HepG2 (cell line): ENCODE measurements around the gene PRKAR2A. TPM values are rescaled to one million over a fixed set of nuclear protein-coding genes. Genes with fewer than 3 reads are reported as not detected.

Source experiments
- ATF3 ChIP-seq: sonication (generic); formaldehyde crosslinking; IDR thresholded peaks from 2 replicates; pipeline ENCODE4 v1.4.0; 2020; ENCODE audit warnings: missing genetic modification reagents
- BATF2 ChIP-seq: sonication (generic); formaldehyde crosslinking; IDR thresholded peaks from 2 replicates; pipeline ENCODE4 v1.8.0; 2022; ENCODE audit warnings: mild to moderate bottlenecking, missing genetic modification reagents, moderate library complexity
- EZH2 ChIP-seq: conservative IDR thresholded peaks from 2 replicates; pipeline ENCODE4 v1.6.1; 2012; ENCODE audit warnings: mild to moderate bottlenecking, low read depth, low read length, moderate library complexity
- KLF12 ChIP-seq: sonication (generic); formaldehyde crosslinking; IDR thresholded peaks from 2 replicates; pipeline ENCODE4 v1.4.0; 2020; ENCODE audit warnings: missing genetic modification reagents, borderline replicate concordance
- NFKB2 ChIP-seq: sonication (generic); formaldehyde crosslinking; IDR thresholded peaks from 2 replicates; pipeline ENCODE4 v1.4.0; 2020; ENCODE audit warnings: missing genetic modification reagents, borderline replicate concordance
- NR2F2 ChIP-seq: IDR thresholded peaks from 2 replicates; pipeline ENCODE4 v1.6.1; 2012; ENCODE audit warnings: low read depth, inconsistent platforms, borderline replicate concordance
- SNAI1 ChIP-seq: sonication (generic); formaldehyde crosslinking; IDR thresholded peaks from 2 replicates; pipeline ENCODE4 v1.5.0; 2020; ENCODE audit warnings: mild to moderate bottlenecking, missing genetic modification reagents, borderline replicate concordance
- SP140L ChIP-seq: sonication (generic); formaldehyde crosslinking; IDR thresholded peaks from 2 replicates; pipeline ENCODE4 v1.4.0; 2020; ENCODE audit warnings: missing genetic modification reagents, borderline replicate concordance
- TBP ChIP-seq: sonication (generic); formaldehyde crosslinking; IDR thresholded peaks from 2 replicates; pipeline ENCODE4 v1.5.0; 2020; ENCODE audit warnings: missing genetic modification reagents
- TOE1 ChIP-seq: sonication (generic); formaldehyde crosslinking; IDR thresholded peaks from 2 replicates; pipeline ENCODE4 v1.4.0; 2020; ENCODE audit warnings: mild to moderate bottlenecking, missing genetic modification reagents
- XBP1 ChIP-seq: sonication (generic); formaldehyde crosslinking; IDR thresholded peaks from 2 replicates; pipeline ENCODE4 v1.5.0; 2020; ENCODE audit warnings: missing genetic modification reagents
- ZFP36 ChIP-seq: fragments of 150-350 bp; IDR thresholded peaks from 2 replicates; pipeline ENCODE4 v1.6.1; 2018; ENCODE audit warnings: borderline replicate concordance, low read length, low read depth; ENCODE audit not compliant: partially characterized antibody
- ZNF121 ChIP-seq: sonication (generic); formaldehyde crosslinking; IDR thresholded peaks from 2 replicates; pipeline ENCODE4 v1.5.0; 2020; ENCODE audit warnings: mild to moderate bottlenecking, missing genetic modification reagents
- ZNF136 ChIP-seq: sonication (generic); formaldehyde crosslinking; IDR thresholded peaks from 2 replicates; pipeline ENCODE4 v1.8.1; 2022; ENCODE audit warnings: low read depth, mild to moderate bottlenecking, moderate library complexity, missing genetic modification reagents
- ZNF34 ChIP-seq: sonication (generic); formaldehyde crosslinking; IDR thresholded peaks from 2 replicates; pipeline ENCODE4 v1.4.0; 2020; ENCODE audit warnings: mild to moderate bottlenecking, missing genetic modification reagents, borderline replicate concordance
- ZNF570 ChIP-seq: sonication (generic); formaldehyde crosslinking; IDR thresholded peaks from 2 replicates; pipeline ENCODE4 v1.4.0; 2020; ENCODE audit warnings: mild to moderate bottlenecking, missing genetic modification reagents, borderline replicate concordance
- ZNF580 ChIP-seq: IDR thresholded peaks from 2 replicates; pipeline ENCODE4 v1.6.1; 2016; ENCODE audit warnings: low read depth, borderline replicate concordance
- ZNF773 ChIP-seq: sonication (generic); formaldehyde crosslinking; IDR thresholded peaks from 2 replicates; pipeline ENCODE4 v1.4.0; 2020; ENCODE audit warnings: missing genetic modification reagents, borderline replicate concordance
- polyA plus RNA-seq, 8 experiments: library from polyadenylated mRNA; depleted of rRNA in 3 of 8; stranded (reverse) in 7 of 8; unstranded in 1 of 8; fragments of >200 nt; fragmentation: Illumina TruSeq in 4 of 8; extraction: Trizol in 4 of 8; gene quantifications; 2 replicates each; pipeline versions ENCODE4 v1.2.1 to v1.2.3, GENCODE V29; 2011 to 2016; ENCODE audit warnings: low read depth in 4 of 8, missing spikeins in 1 of 8, mixed read lengths in 1 of 8; ENCODE audit not compliant: insufficient read depth in 1 of 8
- total RNA-seq, 5 experiments: library from RNA; depleted of rRNA; stranded (reverse); fragments of >200 nt; fragmentation: Illumina TruSeq; extraction: Trizol; gene quantifications; 2 replicates each; pipeline ENCODE4 v1.2.3, GENCODE V29; 2016; ENCODE audit warnings: low read depth in 1 of 5
- TF ChIP-seq, protein P1 (sequence below): sonication (generic); formaldehyde crosslinking; IDR thresholded peaks from 2 replicates; pipeline ENCODE4 v1.9.0; 2022; ENCODE audit warnings: missing genetic modification reagents, mild to moderate bottlenecking, borderline replicate concordance
- TF ChIP-seq, protein P2 (sequence below): sonication (generic); formaldehyde crosslinking; IDR thresholded peaks from 2 replicates; pipeline ENCODE4 v1.5.0; 2020; ENCODE audit warnings: missing genetic modification reagents, mild to moderate bottlenecking, borderline replicate concordance
- TF ChIP-seq, protein P3 (sequence below): sonication (generic); formaldehyde crosslinking; IDR thresholded peaks from 2 replicates; pipeline ENCODE4 v1.4.0; 2020; ENCODE audit warnings: missing genetic modification reagents
- TF ChIP-seq, protein P4 (sequence below): sonication (generic); formaldehyde crosslinking; IDR thresholded peaks from 2 replicates; pipeline ENCODE4 v1.8.0; 2022; ENCODE audit warnings: mild to moderate bottlenecking, missing genetic modification reagents

The PRKAR2A gene
- total and polyA plus RNA-seq, 2 of the 13 experiments (the other 11 are each of a cell fraction or from before 2014, with no cell fraction given), result 11.8 to 29.2 TPM

- TF ChIP-seq ZNF570, result peak; percentile 84; the same call in 1 of the 2 replicates
- TF ChIP-seq, protein P1, sequence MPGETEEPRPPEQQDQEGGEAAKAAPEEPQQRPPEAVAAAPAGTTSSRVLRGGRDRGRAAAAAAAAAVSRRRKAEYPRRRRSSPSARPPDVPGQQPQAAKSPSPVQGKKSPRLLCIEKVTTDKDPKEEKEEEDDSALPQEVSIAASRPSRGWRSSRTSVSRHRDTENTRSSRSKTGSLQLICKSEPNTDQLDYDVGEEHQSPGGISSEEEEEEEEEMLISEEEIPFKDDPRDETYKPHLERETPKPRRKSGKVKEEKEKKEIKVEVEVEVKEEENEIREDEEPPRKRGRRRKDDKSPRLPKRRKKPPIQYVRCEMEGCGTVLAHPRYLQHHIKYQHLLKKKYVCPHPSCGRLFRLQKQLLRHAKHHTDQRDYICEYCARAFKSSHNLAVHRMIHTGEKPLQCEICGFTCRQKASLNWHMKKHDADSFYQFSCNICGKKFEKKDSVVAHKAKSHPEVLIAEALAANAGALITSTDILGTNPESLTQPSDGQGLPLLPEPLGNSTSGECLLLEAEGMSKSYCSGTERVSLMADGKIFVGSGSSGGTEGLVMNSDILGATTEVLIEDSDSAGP, result peak; percentile 78; the same call in 1 of the 2 replicates
- TF ChIP-seq XBP1 (CRISPR knock-in tag), result no peak
- no peak for TF ChIP-seq ZFP36
- TF ChIP-seq, protein P2, sequence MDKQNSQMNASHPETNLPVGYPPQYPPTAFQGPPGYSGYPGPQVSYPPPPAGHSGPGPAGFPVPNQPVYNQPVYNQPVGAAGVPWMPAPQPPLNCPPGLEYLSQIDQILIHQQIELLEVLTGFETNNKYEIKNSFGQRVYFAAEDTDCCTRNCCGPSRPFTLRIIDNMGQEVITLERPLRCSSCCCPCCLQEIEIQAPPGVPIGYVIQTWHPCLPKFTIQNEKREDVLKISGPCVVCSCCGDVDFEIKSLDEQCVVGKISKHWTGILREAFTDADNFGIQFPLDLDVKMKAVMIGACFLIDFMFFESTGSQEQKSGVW, result no peak
- no peak for TF ChIP-seq TOE1 (CRISPR knock-in tag)
- no peak for TF ChIP-seq NR2F2
- peak; percentile 70; the same call in 1 of the 2 replicates for TF ChIP-seq KLF12
- TF ChIP-seq SP140L (CRISPR knock-in tag), result no peak
- TF ChIP-seq ZNF773, result peak; percentile 82; the same call in 1 of the 2 replicates
- TF ChIP-seq TBP (CRISPR knock-in tag), result no peak
- TF ChIP-seq ZNF34 (CRISPR knock-in tag), result peak; percentile 97
- TF ChIP-seq ZNF136 (CRISPR knock-in tag), result no peak
- TF ChIP-seq, protein P3, sequence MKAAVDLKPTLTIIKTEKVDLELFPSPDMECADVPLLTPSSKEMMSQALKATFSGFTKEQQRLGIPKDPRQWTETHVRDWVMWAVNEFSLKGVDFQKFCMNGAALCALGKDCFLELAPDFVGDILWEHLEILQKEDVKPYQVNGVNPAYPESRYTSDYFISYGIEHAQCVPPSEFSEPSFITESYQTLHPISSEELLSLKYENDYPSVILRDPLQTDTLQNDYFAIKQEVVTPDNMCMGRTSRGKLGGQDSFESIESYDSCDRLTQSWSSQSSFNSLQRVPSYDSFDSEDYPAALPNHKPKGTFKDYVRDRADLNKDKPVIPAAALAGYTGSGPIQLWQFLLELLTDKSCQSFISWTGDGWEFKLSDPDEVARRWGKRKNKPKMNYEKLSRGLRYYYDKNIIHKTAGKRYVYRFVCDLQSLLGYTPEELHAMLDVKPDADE, result 0 out of 2 replicates have a peak, but pooled peaks have one; percentile 86
- TF ChIP-seq, protein P4, sequence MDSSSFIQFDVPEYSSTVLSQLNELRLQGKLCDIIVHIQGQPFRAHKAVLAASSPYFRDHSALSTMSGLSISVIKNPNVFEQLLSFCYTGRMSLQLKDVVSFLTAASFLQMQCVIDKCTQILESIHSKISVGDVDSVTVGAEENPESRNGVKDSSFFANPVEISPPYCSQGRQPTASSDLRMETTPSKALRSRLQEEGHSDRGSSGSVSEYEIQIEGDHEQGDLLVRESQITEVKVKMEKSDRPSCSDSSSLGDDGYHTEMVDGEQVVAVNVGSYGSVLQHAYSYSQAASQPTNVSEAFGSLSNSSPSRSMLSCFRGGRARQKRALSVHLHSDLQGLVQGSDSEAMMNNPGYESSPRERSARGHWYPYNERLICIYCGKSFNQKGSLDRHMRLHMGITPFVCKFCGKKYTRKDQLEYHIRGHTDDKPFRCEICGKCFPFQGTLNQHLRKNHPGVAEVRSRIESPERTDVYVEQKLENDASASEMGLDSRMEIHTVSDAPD (CRISPR knock-in tag), result no peak
- no peak for TF ChIP-seq ATF3
- no peak for TF ChIP-seq SNAI1 (CRISPR knock-in tag)
- 0 out of 2 replicates have a peak, but pooled peaks have one; percentile 61 for TF ChIP-seq NFKB2 (CRISPR knock-in tag)
- TF ChIP-seq ZNF580, result no peak
- TF ChIP-seq ZNF121 (CRISPR knock-in tag), result 0 out of 2 replicates have a peak, but pooled peaks have one; percentile 43
- TF ChIP-seq BATF2 (CRISPR knock-in tag), result 0 out of 2 replicates have a peak, but pooled peaks have one; percentile 42
- TF ChIP-seq EZH2, result no peak
These were observed at the start of gene PRKAR2A (continued) for GRCh38 chr3:48847504-48848423.
